GM12878 (cell line): Measurements from ENCODE around the gene CACNG8. TPM values are rescaled to one million over a fixed set of nuclear protein-coding genes. Genes with fewer than 3 reads are reported as not detected.

Experiments
- ATAC-seq: fragments of 200-7000 bp; cut with Tn5 transposase; 3 replicates; pipeline ENCODE4 v1.9.1; 2020; ENCODE audit warnings: mild to moderate bottlenecking, moderate library complexity
- BruUV-seq: library from RNA; stranded (reverse); fragments of 400-500 nt; replicated peaks from 2 replicates; lab custom pipeline; 2021; lab: Mats Ljungman, UMichigan
- CTCF ChIA-PET: fragments of 300-600 bp; sonication (Branson Sonifier 250); formaldehyde crosslinking; extraction: SDS; loops from one replicate; lab custom pipeline; 2021; ENCODE audit warnings: inconsistent platforms; lab: Yijun Ruan, JAX
- POLR2A ChIA-PET: fragments of 350-600 bp; formaldehyde crosslinking; extraction: SDS; loops from one replicate; lab custom pipeline; 2021; ENCODE audit warnings: inconsistent platforms; lab: Charles Lee
- RAD21 ChIA-PET: fragments of 300-600 bp; sonication (Branson Sonifier 250); formaldehyde crosslinking; loops from one replicate; lab custom pipeline; 2023; ENCODE audit warnings: antibody characterized with exemption; ENCODE audit not compliant: unreplicated experiment; lab: Charles Lee
- SMC1A ChIA-PET: fragments of 300-600 bp; sonication (Branson Sonifier 250); formaldehyde crosslinking; loops from one replicate; lab custom pipeline; 2023; ENCODE audit not compliant: unreplicated experiment, uncharacterized antibody; lab: Charles Lee
- DNase-seq: peaks from one replicate; pipeline ENCODE4 v3.0.0-alpha.2; 2011; ENCODE audit warnings: low read depth, low spot score
- FAIRE-seq: peaks from 3 replicates; lab custom pipeline; 2011; peaks lifted over from hg19 to GRCh38; lab: Jason Lieb, UNC
- H2AFZ ChIP-seq: 2 replicates; pipeline ENCODE4 v1.6.0; 2011; ENCODE audit warnings: low read depth, low read length, control low read depth; ENCODE audit not compliant: control insufficient read depth
- H3K27ac ChIP-seq: 2 replicates; pipeline ENCODE4 v1.5.1; 2011; ENCODE audit warnings: control low read depth; ENCODE audit not compliant: control insufficient read depth, insufficient read depth
- H3K27me3 ChIP-seq, 2 experiments: replicated peaks in 1 of 2; 2 replicates each; pipeline versions ENCODE4 v1.6.0 to v1.6.1; 2011; ENCODE audit warnings: low read length in 1 of 2; ENCODE audit not compliant: control insufficient read depth in 2 of 2, insufficient read depth in 2 of 2
- H3K36me3 ChIP-seq, 2 experiments: 2 replicates each; pipeline ENCODE4 v1.5.1; 2011; ENCODE audit warnings: low read length in 1 of 2; ENCODE audit not compliant: control insufficient read depth in 2 of 2, insufficient read depth in 2 of 2
- H3K4me1 ChIP-seq: 2 replicates; pipeline ENCODE4 v1.6.1; 2011; ENCODE audit warnings: mild to moderate bottlenecking, low read length, moderate library complexity, mixed read lengths; ENCODE audit not compliant: control insufficient read depth, insufficient read depth
- H3K4me2 ChIP-seq: 2 replicates; pipeline ENCODE4 v1.6.0; 2011; ENCODE audit warnings: control low read depth; ENCODE audit not compliant: control insufficient read depth, insufficient read depth
- H3K4me3 ChIP-seq: fragments of 200-600 bp; sonication (generic); 2 replicates; pipeline ENCODE4 v1.5.1; 2016
- H3K79me2 ChIP-seq: 2 replicates; pipeline ENCODE4 v1.6.0; 2011; ENCODE audit warnings: low read length; ENCODE audit not compliant: control insufficient read depth, insufficient read depth
- H3K9ac ChIP-seq: 2 replicates; pipeline ENCODE4 v1.8.0; 2011; ENCODE audit warnings: low read length, control low read depth, mixed read lengths; ENCODE audit not compliant: control insufficient read depth, insufficient read depth
- H3K9me3 ChIP-seq: replicated peaks from 3 replicates; pipeline ENCODE4 v1.5.1; 2011; ENCODE audit warnings: mild to moderate bottlenecking, low read length; ENCODE audit not compliant: control insufficient read depth, insufficient read depth
- H4K20me1 ChIP-seq: 2 replicates; pipeline ENCODE4 v1.6.0; 2011; ENCODE audit not compliant: control insufficient read depth, insufficient read depth
- CHD2 ChIP-seq: IDR thresholded peaks from 2 replicates; pipeline ENCODE4 v1.6.1; 2011; ENCODE audit warnings: low read depth, low read length, improper control_type of control experiment, borderline replicate concordance
- EP300 ChIP-seq, 2 experiments: fragments of 150-350 bp in 1 of 2; IDR thresholded peaks; 2 replicates each; pipeline ENCODE4 v1.6.1; 2011 to 2012; ENCODE audit warnings: low read depth in 2 of 2, low read length in 2 of 2, borderline replicate concordance in 1 of 2, improper control_type of control experiment in 1 of 2, inconsistent platforms in 1 of 2; ENCODE audit not compliant: control insufficient read depth in 1 of 2
- HCFC1 ChIP-seq: fragments of 150-350 bp; IDR thresholded peaks from 2 replicates; pipeline ENCODE4 v1.6.1; 2014; ENCODE audit warnings: low read length
- IRF3 ChIP-seq: fragments of 450-650 bp; IDR thresholded peaks from 2 replicates; pipeline ENCODE4 v1.6.1; 2014; ENCODE audit warnings: mild to moderate bottlenecking
- MLLT1 ChIP-seq: fragments of 450-650 bp; IDR thresholded peaks from 2 replicates; pipeline ENCODE4 v1.6.1; 2016; ENCODE audit warnings: mild to moderate bottlenecking
- MTA2 ChIP-seq: fragments of 450-650 bp; IDR thresholded peaks from 2 replicates; pipeline ENCODE4 v1.6.1; 2016; ENCODE audit warnings: low read depth, mild to moderate bottlenecking, moderate library complexity
- RELA ChIP-seq: fragments of 450-650 bp; IDR thresholded peaks from 2 replicates; pipeline ENCODE4 v1.8.0; 2014; ENCODE audit warnings: borderline replicate concordance; ENCODE audit not compliant: partially characterized antibody
- SMAD5 ChIP-seq: IDR thresholded peaks from 2 replicates; pipeline ENCODE4 v1.6.1; 2016; ENCODE audit warnings: antibody characterized with exemption, low read depth
- SREBF1 ChIP-seq: IDR thresholded peaks from 2 replicates; pipeline ENCODE4 v1.6.1; 2012; ENCODE audit warnings: mild to moderate bottlenecking, low read length
- SUZ12 ChIP-seq: fragments of 200-600 bp; sonication (generic); IDR thresholded peaks from one replicate; pipeline ENCODE4 v1.6.1; 2018; ENCODE audit warnings: antibody characterized with exemption, mild to moderate bottlenecking; ENCODE audit not compliant: unreplicated experiment
- WGBS: methylation state at CpG from one replicate; pipeline ENCODE4 v1.1.6; 2016; ENCODE audit warnings: low lambda C conversion rate; ENCODE audit not compliant: insufficient replicate concordance, insufficient coverage; ENCODE audit errors: missing lambda C conversion rate; 5-methylcytosine and 5-hydroxymethylcytosine counted together
- in situ Hi-C: fragments of 300-500 bp; cut with MboI; formaldehyde crosslinking; loops from 9 replicates; pipeline ENCODE4 v1.14.3; 2018; ENCODE audit warnings: mixed read lengths
- intact Hi-C: fragments of 100-400 bp; cut with micrococcal nuclease; formaldehyde crosslinking; loops from one replicate; pipeline ENCODE4 v1.14.2; 2022; ENCODE audit not compliant: unreplicated experiment
- polyA plus RNA-seq, 11 experiments: library from polyadenylated mRNA; depleted of rRNA in 4 of 11; unstranded in 6 of 11; stranded (reverse) in 5 of 11; fragments of >200 nt; fragmentation: Nextera tagmentation in 4 of 11; fragmentation: Illumina TruSeq in 1 of 11; extraction: Ambion mirVana in 4 of 11; extraction: Trizol in 1 of 11; gene quantifications; 1 replicate in 1 of 11; 2 replicates in 10 of 11; pipeline versions ENCODE4 v1.2.1 to v1.2.3, GENCODE V29; 2011 to 2016; ENCODE audit warnings: inconsistent platforms in 2 of 11, missing spikeins in 2 of 11, low read depth in 1 of 11
- total RNA-seq, 4 experiments: library from RNA; depleted of rRNA in 3 of 4; stranded (reverse); fragments of >200 nt in 3 of 4; fragmentation: Illumina TruSeq in 1 of 4; extraction: Trizol in 1 of 4; gene quantifications; 2 replicates each; pipeline versions ENCODE4 v1.2.1 to v1.2.3, GENCODE V29; 2013 to 2021
- TF ChIP-seq, protein P1 (sequence below): fragments of 450-650 bp; formaldehyde crosslinking; IDR thresholded peaks from 2 replicates; pipeline ENCODE4 v1.5.0; 2022; ENCODE audit warnings: mild to moderate bottlenecking, missing genetic modification characterization
- TF ChIP-seq, protein P2 (sequence below): fragments of 450-650 bp; IDR thresholded peaks from 2 replicates; pipeline ENCODE4 v1.6.1; 2016; ENCODE audit warnings: mild to moderate bottlenecking, moderate library complexity, borderline replicate concordance

The CACNG8 gene
- total and polyA plus RNA-seq, 10 of the 15 experiments (the other 5 are each of a cell fraction or from before 2014, with no cell fraction given) = not detected

- intact Hi-C loops = no loop called here
- TF ChIP-seq, protein P1, sequence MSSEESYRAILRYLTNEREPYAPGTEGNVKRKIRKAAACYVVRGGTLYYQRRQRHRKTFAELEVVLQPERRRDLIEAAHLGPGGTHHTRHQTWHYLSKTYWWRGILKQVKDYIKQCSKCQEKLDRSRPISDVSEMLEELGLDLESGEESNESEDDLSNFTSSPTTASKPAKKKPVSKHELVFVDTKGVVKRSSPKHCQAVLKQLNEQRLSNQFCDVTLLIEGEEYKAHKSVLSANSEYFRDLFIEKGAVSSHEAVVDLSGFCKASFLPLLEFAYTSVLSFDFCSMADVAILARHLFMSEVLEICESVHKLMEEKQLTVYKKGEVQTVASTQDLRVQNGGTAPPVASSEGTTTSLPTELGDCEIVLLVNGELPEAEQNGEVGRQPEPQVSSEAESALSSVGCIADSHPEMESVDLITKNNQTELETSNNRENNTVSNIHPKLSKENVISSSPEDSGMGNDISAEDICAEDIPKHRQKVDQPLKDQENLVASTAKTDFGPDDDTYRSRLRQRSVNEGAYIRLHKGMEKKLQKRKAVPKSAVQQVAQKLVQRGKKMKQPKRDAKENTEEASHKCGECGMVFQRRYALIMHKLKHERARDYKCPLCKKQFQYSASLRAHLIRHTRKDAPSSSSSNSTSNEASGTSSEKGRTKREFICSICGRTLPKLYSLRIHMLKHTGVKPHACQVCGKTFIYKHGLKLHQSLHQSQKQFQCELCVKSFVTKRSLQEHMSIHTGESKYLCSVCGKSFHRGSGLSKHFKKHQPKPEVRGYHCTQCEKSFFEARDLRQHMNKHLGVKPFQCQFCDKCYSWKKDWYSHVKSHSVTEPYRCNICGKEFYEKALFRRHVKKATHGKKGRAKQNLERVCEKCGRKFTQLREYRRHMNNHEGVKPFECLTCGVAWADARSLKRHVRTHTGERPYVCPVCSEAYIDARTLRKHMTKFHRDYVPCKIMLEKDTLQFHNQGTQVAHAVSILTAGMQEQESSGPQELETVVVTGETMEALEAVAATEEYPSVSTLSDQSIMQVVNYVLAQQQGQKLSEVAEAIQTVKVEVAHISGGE = no peak
- TF ChIP-seq, protein P2, sequence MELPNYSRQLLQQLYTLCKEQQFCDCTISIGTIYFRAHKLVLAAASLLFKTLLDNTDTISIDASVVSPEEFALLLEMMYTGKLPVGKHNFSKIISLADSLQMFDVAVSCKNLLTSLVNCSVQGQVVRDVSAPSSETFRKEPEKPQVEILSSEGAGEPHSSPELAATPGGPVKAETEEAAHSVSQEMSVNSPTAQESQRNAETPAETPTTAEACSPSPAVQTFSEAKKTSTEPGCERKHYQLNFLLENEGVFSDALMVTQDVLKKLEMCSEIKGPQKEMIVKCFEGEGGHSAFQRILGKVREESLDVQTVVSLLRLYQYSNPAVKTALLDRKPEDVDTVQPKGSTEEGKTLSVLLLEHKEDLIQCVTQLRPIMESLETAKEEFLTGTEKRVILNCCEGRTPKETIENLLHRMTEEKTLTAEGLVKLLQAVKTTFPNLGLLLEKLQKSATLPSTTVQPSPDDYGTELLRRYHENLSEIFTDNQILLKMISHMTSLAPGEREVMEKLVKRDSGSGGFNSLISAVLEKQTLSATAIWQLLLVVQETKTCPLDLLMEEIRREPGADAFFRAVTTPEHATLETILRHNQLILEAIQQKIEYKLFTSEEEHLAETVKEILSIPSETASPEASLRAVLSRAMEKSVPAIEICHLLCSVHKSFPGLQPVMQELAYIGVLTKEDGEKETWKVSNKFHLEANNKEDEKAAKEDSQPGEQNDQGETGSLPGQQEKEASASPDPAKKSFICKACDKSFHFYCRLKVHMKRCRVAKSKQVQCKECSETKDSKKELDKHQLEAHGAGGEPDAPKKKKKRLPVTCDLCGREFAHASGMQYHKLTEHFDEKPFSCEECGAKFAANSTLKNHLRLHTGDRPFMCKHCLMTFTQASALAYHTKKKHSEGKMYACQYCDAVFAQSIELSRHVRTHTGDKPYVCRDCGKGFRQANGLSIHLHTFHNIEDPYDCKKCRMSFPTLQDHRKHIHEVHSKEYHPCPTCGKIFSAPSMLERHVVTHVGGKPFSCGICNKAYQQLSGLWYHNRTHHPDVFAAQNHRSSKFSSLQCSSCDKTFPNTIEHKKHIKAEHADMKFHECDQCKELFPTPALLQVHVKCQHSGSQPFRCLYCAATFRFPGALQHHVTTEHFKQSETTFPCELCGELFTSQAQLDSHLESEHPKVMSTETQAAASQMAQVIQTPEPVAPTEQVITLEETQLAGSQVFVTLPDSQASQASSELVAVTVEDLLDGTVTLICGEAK = no peak
- TF ChIP-seq HCFC1 = no peak
- no peak for TF ChIP-seq IRF3
- TF ChIP-seq RELA = no peak
- TF ChIP-seq SMAD5 = no peak
- TF ChIP-seq SREBF1 = no peak
- no peak for TF ChIP-seq MTA2
- no peak for TF ChIP-seq SUZ12
- TF ChIP-seq CHD2 = no peak
- TF ChIP-seq EP300 (IDR thresholded peaks at IDR 0.05; ENCODE audit: borderline replicate concordance in 1 of 2, control insufficient read depth in 1 of 2, low read depth in 2 of 2, low read length in 2 of 2) = no peak
- TF ChIP-seq MLLT1 = no peak
Measured at GRCh38 chr19:53945998-53946397, 16.7 kb upstream of the CACNG8 start.

More at GRCh38 chr19:53945998-53946397, 16.7 kb upstream of the CACNG8 start:
- Histone ChIP-seq H4K20me1 (no peaks in the 10 kb centered on the region), H3K4me2 (no peak overlapping the region), H2AFZ (no peak overlapping the region), H3K9me3 (no peaks in the 10 kb centered on the region; the same call in 2 of the 3 replicates), H3K36me3 (no peaks in the 10 kb centered on the region), H3K4me3 (no peak overlapping the region), H3K79me2 (no peaks in the 10 kb centered on the region), H3K27ac (no peak overlapping the region), H3K9ac (no peak overlapping the region), H3K27me3 (no peaks in the 10 kb centered on the region), H3K4me1 (no peaks in the 10 kb centered on the region)
- 72% methylated on average over 2 of the region's 2 CpGs for WGBS
- CTCF ChIA-PET = no interaction called here
- in situ Hi-C loops = no loop called here
- DNase-seq (no peak), FAIRE-seq (no peak), ATAC-seq (no peak)
- SMC1A ChIA-PET = no interaction called here
- RAD21 ChIA-PET = no interaction called here
- BruUV-seq = no TSS peak
- POLR2A ChIA-PET = no interaction called here
